ENCODE measurements around the gene SNRNP40.

The SNRNP40 gene

DNA sequence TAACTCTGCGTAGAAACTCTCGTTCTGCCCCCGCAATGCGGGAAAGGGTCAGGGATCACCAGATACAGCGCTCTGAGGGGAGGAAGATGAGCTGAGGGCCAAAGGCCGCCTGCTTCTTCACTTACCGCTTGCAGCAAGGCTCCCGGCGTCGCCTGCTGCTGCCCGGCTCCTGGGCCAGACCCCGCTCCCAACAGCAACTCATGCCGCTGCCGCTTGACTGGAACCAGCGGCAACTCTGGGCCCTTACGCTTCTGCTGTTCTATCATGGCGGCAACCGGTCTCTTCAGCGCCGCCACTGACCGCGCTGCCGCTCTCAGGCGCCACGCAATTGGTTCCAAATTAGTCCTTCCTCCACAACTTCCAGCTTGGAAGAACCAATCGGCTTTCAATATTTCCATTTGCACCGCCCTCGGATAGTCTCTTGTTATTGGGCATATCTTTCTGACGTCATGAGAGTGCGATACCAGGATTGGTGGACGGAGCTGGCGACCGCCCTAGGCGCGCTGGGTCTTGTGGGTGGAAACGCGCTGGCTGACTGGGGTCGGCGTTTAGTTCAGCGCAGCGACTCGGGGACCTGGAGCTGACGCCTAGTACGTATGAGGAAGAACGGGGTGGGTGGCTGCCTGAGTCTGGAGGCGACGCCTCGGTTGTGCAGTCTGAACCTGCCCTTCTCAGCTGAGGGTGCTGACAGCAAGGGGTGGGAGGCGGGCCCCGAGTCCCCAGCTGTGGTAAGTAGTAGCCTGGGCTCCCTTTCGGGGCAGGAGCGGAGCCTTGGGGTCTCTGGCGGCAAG is at the start of gene SNRNP40, which contains the start of gene ZCCHC17:
Gene SNRNP40, minus strand, starts transcription at position 303 of the 791 bp plus-strand sequence. Its CDS starts 37 bp downstream, at position 266.
Gene ZCCHC17, plus strand, starts transcription at position 547 of the 791 bp plus-strand sequence. CDS start 13,067 bp downstream, outside the sequence.
- DNase-seq (ENCODE audit: low read depth) = peak; percentile 97
- peak within 1 kb of the TSS; percentile 100 for H3K4me3 ChIP-seq (ENCODE audit: low read depth, low read length)

DNA sequence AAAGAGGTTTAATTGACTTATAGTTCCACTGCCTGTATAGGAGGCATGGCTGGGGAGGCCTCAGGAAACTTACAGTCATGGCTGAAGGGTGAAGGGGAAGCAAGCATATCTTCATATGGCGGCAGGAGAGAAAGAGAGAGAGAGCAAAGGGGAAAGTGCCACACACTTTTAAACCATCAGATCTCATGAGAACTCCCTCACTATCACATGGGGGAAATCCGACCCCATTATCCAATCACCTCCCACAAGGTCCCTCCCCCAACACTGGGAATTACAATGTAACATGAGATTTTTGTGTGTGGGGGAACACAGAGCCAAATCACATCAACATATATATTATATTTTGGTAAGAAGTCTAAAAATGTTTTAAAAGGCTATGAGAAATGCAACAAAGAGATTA is 49.0 kb upstream of the SNRNP40 start:
- no peak overlapping the region for H3K4me3 ChIP-seq (ENCODE audit: low read depth, low read length)
- no peak for DNase-seq (ENCODE audit: low read depth)

DNA sequence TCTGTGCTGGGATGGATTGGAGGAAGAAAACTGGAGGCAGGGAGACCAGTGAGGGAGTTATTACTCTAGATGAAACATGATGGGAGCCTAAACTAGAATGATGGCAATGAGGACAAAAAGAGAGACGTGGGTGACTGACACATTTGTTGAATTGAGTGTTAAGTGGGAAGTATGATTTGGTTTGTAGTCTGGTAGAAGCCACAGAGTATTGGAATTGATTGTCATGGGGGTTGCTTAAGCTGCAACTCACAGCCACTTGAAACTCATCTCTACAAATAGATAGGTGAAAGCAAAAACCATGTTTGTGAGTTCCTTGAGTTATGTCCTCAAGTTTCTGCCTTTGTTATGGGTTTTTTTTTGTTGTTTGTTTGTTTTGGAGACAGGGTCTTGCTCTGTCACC is 47.9 kb upstream of the SNRNP40 start:
- H3K4me3 ChIP-seq (ENCODE audit: low read depth, low read length) = no peak overlapping the region

DNA sequence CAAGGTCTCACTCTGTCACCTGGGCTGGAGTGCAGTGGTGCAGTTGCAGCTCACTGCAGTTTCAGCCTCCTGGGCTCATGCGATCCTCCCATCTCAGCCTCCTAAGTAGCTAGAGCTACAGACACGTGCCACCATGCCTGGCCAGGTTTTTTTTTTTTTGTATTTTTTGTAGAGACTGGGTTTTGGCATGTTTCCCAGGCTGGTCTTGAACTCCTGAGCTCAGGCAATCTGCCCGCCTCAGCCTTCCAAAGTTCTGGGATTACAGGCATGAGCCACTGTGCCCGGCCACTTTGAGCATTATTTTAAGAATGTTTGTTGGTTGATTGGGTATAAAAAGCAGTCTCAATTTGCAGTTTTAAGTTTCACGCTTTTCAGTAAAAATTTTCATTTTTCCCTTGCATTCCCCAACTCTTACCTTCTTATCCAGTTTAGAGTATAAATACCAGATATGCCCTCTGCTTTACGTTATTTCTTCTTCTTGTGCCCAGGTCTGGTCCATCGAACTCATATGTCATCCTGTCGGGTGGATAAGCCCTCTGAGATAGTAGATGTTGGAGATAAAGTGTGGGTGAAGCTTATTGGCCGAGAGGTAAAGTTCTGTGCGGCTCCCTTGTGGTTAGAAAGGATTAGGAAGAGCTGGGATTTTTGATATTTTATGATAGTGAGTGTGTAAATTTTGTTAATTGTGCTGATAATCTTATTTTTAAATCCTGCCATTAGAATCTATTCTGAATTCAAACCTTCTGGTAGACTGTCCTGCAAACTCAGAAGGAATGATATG is 40.3 kb upstream of the SNRNP40 start:
- no peak for DNase-seq (ENCODE audit: low read depth)

More for the DNA sequence above, 47.9 kb upstream of the SNRNP40 start:
- DNase-seq (ENCODE audit: low read depth) = no peak

DNA sequence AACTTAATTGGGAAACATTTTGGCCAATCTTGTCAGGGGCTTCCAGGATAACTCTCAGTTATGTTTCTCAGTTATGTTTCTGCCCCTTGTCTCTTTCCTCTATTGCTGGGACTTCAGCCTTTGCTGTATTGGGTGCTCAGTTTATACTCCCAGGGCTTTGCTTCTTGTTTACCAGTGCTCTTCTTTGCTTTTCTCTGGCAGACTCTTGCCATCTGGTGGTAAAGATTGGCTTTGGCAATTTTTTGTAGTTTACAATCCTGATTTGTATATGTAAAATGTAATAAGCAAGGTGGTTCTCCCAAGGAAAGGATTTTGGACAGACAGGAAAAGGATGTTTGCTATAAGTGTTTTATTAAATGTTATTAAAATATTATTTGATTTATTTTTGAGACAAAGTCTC is 38.4 kb upstream of the SNRNP40 start:
- H3K4me3 ChIP-seq (ENCODE audit: low read depth, low read length) = no peak overlapping the region
- DNase-seq (ENCODE audit: low read depth) = no peak

More for the DNA sequence above, 40.3 kb upstream of the SNRNP40 start:
- no peak overlapping the region for H3K4me3 ChIP-seq (ENCODE audit: low read depth, low read length)

DNA sequence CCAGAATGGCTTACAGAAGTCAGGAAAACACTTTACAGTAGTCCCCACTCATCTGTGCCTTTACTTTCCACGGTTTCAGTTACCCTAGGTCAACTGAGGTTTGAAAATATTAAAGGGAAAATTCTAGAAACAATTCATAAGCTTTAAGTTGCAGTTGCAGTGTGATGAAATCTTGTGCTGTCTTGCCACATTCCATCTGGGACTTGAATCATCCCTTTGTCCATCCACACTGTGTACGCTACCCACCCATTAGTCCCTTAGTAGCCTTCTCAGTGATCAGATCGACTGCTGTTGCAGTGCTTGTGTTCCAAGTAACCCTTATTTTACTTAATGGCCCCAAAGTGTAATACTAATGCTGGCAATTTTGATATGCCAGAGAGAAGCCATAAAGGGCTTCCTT is 30.8 kb upstream of the SNRNP40 start:
- DNase-seq (ENCODE audit: low read depth) = peak; percentile 70
- H3K4me3 ChIP-seq (ENCODE audit: low read depth, low read length) = no peak overlapping the region

DNA sequence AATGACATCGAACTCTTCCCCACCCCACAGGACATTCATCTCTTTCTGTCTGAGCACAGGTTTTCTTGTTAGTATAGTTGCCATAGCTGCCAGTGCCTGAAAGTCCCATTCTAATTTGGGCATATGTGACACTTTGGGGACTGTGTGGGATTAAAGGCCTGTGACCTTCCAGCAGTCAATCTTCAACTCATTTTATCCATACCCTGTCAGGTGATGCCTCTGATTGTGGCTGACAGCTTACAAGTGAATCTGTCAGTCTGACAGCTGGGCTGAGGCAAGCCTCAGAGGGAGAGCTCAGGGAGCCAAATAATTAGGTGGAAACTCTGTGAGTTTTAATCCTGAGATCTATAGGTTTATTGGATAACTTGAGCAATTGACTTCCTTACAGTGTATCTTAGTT is 29.9 kb upstream of the SNRNP40 start:
- no peak for DNase-seq (ENCODE audit: low read depth)
- H3K4me3 ChIP-seq (ENCODE audit: low read depth, low read length) = no peak overlapping the region

DNA sequence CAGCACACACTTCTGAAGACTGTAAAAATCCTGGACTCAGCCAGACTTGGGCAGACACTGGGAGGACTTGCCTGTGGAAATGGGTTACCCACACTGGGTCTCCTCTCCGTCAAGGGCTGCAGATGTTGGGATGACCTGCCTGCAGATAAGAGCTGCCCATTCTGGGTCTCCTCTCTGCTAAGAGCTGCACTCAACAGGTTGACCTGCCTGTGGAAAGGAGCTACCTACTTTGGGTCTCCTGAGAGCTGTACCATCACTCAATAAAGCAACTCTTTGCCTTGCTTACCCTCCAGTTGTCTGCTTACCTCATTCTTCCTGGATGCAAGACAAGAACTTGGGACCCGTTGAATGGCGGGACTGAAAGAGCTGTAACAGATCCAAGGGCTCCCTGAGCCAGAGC is 28.4 kb upstream of the SNRNP40 start:
- no peak overlapping the region for H3K4me3 ChIP-seq (ENCODE audit: low read depth, low read length)
- no peak for DNase-seq (ENCODE audit: low read depth)

DNA sequence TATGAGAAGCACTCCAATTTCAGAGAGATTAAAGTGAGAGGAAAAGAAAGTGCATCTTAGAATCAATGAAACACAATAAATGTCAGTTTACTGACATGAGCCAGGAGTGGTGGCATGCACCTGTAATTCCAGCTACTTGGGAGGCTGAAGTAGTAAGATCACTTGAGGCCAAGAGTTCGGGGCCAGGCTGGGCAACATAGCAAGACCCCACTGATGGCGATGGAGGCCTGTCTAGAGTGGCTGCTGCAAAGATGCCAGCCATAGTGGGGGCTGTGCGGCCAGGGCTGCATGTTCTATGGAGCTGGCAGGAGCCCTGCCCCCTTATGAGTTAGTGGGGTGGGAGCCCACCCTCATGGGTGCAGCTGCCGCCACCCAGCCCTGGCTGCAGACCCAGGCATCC is 27.5 kb upstream of the SNRNP40 start:
- H3K4me3 ChIP-seq (ENCODE audit: low read depth, low read length) = no peak overlapping the region
- DNase-seq (ENCODE audit: low read depth) = no peak

DNA sequence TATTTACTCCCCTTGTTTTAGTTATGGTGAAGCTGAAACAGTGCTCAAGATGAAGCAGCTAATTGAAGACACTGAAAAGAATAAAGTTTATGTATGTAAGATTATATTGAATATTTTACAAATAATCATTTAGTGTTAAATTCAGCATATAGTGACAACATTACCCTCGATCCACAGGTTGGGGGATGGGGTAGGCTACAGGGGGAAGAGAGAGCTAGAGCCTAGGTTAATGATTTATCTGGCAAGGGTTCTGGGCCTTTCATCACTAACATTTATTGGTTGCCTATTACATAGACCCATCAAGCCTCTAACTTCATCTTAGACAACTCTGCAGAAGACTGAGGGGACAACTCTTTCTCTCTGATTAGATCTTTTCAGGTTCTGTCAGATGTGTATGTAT is 21.6 kb upstream of the SNRNP40 start:
- DNase-seq (ENCODE audit: low read depth) = no peak
- no peak overlapping the region for H3K4me3 ChIP-seq (ENCODE audit: low read depth, low read length)

DNA sequence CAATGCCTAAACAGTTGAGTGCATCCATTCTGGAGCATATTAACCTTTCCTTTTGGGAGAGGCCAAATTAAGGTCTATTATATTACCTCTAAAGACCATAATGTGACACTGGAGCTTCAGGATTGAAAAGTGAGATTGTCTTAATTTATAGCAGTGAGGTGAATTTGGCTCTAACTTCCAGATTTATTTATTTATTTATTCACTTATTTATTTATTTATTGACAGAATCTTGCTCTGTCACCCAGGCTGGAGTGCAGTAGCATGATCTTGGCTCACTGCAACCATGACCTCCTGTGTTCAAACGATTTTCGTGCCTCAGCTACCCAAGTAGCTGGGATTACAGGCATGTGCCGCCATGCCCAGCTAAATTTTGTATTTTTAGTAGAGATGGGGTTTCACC is 19.3 kb upstream of the SNRNP40 start:
- DNase-seq (ENCODE audit: low read depth) = no peak
- no peak overlapping the region for H3K4me3 ChIP-seq (ENCODE audit: low read depth, low read length)

DNA sequence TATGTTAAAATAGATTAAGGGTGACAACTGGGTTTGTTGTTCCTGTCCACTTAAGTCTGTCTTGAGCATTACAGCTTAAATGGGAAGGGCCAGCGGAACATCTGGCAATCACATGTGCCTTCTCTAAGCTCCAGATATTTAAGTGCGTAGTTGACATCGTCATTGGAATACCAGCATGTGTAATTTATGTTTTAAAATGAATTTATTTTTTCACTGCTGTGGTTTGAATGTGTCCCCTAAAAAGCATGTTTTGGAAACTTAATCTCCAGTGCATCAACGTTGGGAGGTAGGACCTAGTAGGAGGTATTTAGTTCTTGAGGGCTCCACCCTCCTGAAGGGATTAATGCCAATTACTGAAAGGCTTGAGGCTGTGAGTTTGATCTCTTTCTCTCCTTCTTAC is 13.6 kb upstream of the SNRNP40 start:
- H3K4me3 ChIP-seq (ENCODE audit: low read depth, low read length) = no peak overlapping the region
- DNase-seq (ENCODE audit: low read depth) = no peak

DNA sequence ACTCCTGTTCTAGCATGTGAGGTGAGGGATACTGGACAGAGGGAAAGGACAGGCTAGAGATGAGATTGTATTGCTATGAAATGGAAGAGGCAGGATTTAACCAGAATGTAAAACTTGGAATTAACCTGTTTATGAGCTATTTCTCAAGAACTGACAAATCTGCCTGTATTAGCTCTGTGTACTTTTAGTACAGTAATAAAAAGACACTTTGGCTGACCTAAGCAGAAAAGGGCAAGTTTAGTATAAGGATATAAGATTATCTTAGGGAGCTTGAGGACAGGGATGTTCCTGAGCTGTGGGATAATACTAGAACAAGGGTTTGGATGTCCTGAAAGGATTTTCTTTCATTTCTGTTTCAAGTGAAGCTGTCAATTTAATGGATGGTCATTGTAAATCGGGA is 11.4 kb upstream of the SNRNP40 start:
- DNase-seq (ENCODE audit: low read depth) = no peak
- no peak overlapping the region for H3K4me3 ChIP-seq (ENCODE audit: low read depth, low read length)

DNA sequence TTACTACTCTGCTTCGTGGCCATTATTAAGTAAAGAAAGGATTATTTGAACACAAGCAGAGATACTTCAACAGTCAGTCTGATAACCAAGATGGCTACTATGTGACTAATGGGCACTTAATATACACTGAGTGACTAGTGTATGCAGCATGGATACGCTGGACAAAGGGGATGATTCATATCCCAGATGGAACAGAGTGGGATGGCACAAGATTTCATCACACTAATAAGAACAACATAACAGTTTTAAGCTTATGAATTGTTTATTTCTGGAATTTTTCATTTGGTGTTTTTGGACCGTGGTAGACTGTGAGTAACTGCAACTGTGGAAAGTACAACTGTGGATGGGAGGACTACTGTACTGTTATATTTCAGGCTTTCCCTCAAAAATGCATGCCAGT is 9.7 kb upstream of the SNRNP40 start:
- no peak overlapping the region for H3K4me3 ChIP-seq (ENCODE audit: low read depth, low read length)
- peak; percentile 86 for DNase-seq (ENCODE audit: low read depth)

DNA sequence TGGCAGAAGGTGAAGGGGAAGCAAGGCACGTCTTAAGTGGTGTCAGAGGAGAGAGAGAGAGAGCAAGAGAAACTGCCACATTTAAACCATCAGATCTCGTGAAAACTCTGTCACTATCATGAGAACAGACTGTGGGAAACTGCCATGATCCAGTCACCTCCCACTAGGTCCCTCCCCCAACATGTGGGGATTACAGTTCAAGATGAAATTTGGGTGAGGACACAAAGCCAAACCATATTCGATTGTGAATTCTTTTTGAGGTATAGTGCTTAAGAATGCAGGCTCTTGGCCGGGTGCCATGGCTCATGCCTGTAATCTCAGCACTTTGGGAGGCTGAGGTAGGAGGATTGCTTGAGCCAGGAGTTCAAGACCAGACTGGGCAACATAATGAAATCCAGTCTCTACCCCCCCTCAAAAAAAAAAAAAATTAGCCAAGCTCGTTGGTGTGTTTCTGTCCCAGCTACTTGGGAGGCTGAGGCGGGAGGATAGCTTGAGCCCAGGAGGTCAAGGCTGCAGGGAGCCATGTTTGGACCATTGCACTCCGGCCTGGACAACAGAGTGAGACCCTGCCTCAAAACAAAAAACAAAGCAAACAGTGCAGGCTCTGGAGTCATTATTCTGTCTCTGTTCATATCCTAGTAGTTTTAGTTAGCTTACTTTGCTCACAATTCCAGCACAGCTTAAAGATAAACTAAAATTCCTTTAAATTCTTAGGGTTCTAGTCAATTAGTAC is 6.3 kb upstream of the SNRNP40 start:
- H3K4me3 ChIP-seq (ENCODE audit: low read depth, low read length) = no peak overlapping the region
- no peak for DNase-seq (ENCODE audit: low read depth)

DNA sequence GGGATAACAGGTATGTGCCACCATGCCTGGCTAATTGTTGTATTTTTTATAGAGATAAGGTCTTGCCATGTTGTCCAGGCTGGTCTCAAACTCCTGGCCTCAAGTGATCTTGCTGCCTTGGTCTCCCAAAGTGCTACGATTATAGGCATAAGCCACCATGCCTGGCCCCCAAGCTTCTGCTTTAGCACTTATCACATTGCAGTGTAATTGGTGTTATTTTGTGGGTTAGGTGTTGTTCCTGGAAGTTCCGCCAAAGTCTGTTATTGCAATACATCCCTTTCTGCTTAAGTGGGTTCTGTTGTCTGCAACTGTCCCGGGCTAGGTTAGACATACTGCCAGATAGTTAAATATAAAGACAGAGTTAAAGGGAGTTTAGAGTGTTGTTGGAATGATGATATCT is 3.6 kb upstream of the SNRNP40 start:
- DNase-seq (ENCODE audit: low read depth) = no peak
- no peak overlapping the region for H3K4me3 ChIP-seq (ENCODE audit: low read depth, low read length)

DNA sequence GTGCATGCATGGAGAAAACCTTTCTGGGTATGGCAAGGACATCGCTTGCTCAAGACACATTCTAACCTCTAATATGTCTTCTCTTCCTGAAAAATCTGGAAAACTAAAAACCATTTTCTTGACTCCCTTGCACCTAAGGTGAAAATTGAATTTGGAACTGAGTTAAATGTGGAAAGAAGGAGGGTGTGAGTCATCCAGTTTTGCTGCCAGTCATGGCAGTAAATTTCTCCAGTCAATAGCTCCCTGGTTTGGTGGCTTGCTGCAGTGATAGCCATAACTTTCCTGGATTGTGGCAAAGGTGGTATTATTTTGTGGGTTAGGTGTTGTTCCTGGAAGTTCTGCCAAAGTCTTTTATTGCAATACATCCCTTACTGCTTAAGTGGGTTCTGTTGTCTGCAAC is 2.8 kb upstream of the SNRNP40 start:
- no peak for DNase-seq (ENCODE audit: low read depth)
- H3K4me3 ChIP-seq (ENCODE audit: low read depth, low read length) = no peak overlapping the region

DNA sequence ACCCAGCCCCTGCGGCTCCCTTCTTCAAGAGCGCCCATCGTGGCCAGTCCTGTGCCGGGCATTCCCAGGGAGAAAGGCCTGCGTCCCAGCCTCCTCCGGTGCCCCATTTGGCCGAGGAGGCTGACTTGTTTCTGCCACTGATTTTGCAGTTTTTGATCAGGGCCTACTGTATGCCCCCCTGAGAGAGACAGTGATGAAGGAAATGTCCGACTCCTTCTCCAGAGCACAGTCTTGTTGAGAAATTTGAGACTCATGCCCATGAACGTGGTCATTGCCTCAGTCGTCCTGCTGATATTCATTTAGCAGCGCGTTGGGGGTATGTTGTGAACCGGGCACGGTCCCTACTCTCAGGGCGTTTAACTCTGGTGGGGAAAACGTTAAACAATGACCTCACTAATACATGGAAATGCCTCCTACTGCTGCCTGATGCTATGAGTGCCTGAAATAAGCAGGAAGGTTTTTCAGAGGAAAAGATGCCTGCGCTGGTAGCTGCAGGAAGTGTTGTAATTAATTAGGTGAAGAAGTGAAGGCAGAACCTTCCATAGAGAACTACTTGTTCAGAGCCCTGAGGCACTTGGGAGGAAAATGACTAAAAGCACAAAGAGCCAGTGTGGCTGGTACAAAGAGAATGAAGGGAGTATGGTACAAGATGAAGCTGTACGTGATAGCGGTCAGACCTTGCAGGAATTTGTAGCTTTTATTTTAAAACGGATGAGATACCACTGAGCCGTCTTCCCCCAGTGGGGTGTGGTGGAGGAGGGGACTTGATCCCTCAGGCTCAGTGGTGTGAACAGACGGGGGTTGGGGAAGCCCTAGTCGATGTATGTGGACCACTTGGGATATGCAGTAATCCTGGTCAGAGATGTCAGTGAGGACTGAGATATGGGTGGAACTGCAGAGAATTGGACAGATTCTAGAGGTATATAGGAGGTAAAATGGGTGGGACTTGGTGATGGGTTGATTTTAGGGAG is 974 bp upstream of the SNRNP40 start:
- no peak for DNase-seq (ENCODE audit: low read depth)
- H3K4me3 ChIP-seq (ENCODE audit: low read depth, low read length) = peak overlapping the region; percentile 100

Measured in skeletal muscle cell (primary cell).